GM10266 (cell line): ENCODE measurements around the gene C1QTNF9B.
"Not testable (repeated sequence)": the region's sequence is repeated elsewhere in the genome, so short reads cannot be mapped to it uniquely, and the experiment has no call there.

Source experiments
- DNase-seq: peaks from one replicate; pipeline ENCODE4 v3.0.0; 2012; ENCODE audit errors: extremely low spot score
- TF ChIP-seq, protein P1 (sequence below): IDR thresholded peaks from 2 replicates; pipeline ENCODE4 v1.5.1; 2012; ENCODE audit warnings: mild to moderate bottlenecking, low read depth; ENCODE audit not compliant: control insufficient read depth, insufficient read depth; ENCODE audit errors: missing control alignments

C1QTNF9B gene

DNA sequence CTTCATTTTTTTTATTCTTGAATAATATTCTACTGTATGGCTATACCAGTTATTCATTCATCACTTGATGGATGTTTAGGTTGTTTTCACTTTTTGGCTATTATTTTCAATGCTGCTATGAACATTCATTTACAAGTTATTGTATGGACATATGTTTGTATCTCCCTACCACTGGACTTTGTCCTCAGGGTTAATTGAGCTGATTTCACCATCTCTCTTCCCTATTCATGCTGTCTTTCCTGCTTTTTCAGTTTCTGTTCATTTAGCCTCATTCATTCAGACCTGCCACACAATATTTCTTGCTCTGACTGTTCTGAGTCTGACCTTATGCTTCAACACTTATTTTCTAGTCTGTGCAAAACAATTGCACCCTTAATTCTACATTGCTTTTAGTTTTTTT lies 12.3 kb upstream of the C1QTNF9B start:
- TF ChIP-seq, protein P1, sequence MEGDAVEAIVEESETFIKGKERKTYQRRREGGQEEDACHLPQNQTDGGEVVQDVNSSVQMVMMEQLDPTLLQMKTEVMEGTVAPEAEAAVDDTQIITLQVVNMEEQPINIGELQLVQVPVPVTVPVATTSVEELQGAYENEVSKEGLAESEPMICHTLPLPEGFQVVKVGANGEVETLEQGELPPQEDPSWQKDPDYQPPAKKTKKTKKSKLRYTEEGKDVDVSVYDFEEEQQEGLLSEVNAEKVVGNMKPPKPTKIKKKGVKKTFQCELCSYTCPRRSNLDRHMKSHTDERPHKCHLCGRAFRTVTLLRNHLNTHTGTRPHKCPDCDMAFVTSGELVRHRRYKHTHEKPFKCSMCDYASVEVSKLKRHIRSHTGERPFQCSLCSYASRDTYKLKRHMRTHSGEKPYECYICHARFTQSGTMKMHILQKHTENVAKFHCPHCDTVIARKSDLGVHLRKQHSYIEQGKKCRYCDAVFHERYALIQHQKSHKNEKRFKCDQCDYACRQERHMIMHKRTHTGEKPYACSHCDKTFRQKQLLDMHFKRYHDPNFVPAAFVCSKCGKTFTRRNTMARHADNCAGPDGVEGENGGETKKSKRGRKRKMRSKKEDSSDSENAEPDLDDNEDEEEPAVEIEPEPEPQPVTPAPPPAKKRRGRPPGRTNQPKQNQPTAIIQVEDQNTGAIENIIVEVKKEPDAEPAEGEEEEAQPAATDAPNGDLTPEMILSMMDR = no peak
- DNase-seq = no peak

DNA sequence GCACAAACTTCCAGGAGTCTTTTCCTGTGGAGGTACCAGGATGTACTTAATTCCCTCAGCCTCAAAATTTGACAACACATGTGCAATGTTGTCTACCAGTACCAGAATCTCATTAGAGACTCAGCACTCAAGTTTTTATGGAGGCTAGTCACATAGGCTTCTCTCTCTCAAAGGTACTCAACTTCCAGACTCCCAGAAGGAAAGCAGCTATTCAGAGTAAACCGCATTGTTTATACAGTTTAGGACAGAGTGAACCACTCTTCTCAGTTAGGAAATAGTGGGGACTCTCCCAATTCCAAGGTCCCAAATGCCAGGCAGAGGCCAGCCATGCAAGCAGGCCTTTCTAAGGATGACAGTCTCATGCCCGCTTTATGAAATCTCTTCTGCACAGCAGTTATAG lies 8.5 kb upstream of the C1QTNF9B start:
- no peak for DNase-seq
- TF ChIP-seq, protein P1 = no peak

DNA sequence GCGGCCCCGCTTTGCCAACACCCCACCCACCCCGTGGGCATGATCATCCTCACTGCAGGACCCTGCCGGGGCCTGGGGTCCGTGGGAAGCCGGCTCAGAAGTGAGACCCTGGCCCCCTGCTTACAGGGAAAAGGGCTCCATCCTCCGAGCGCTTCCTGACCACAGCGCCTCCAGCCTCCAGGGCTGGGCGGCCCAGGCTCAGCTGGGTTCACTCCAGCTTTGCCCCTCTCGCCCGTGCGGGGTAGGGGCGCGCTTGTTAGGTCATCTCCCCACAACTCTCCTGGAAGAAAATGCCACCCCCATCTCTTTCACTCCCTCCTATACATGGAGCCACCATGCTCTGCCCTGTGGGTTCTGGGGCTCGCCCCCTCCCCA lies 6.6 kb upstream of the C1QTNF9B start:
- TF ChIP-seq, protein P1 = no peak
- DNase-seq = no peak

DNA sequence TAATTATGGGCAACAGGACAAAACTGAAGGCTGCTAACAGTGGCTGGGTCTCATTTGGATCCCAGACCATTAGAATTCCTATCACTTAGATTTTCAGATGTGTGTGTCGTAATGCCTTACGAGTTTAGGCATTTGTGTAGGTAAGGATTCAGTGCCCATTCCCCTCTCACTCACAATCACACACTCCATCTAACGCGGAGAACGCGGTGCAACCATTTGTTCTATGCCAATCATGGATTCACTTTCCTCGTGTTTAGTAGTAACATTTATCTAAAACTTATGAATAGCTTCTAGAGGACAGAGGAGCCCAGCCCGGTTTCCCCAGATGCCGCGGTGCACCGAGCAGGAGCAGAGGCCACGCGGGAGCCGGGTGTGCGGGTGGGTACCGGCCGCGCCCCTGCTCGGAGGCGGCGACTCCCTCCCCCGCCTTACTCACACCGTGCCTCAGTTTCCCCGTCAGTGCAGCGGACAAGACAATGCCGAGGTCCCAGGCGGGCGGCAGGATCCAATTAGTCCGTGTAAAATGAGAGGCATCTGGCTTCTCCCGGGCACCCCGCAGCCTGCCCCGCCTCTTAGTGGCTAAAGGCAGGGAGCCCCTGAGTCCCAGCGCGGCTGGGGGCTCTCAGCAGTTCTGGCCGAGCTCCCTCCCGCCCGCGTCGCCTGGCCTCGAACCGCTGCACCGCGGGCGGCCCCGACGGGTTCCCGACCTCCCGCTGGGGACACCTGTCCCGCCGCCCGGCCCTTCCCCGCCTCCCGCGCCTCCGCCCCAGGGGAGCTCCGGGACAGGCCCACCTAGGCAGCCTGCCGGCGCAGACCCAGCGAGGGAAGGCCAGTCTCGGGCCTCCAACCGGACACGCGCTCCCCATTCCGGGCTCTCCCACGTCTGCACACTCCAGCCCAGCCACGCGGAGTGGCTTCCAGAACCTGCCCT lies 5.9 kb upstream of the C1QTNF9B start:
- peak; percentile 18 for DNase-seq

DNA sequence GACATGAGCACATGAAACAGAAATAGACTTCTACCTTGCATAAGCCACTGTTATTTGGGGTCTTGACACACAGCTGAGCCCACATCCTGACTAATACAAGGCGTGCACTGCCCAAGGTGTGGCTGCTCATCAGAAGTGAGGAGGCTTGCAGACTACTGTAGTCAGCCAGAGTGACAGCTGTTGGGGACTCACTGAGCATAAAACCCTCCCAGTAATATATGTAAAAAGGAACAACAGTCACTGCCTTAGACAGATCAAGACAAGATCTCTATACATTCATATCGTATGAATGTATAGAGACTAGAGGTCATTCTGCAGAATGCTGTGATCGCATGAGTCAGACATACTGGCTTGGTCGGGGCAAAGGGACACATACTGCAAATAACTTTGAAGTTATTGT lies 4.1 kb upstream of the C1QTNF9B start:
- no peak for DNase-seq
- TF ChIP-seq, protein P1 = no peak

More for the DNA sequence above, 5.9 kb upstream of the C1QTNF9B start:
- TF ChIP-seq, protein P1 = no peak

DNA sequence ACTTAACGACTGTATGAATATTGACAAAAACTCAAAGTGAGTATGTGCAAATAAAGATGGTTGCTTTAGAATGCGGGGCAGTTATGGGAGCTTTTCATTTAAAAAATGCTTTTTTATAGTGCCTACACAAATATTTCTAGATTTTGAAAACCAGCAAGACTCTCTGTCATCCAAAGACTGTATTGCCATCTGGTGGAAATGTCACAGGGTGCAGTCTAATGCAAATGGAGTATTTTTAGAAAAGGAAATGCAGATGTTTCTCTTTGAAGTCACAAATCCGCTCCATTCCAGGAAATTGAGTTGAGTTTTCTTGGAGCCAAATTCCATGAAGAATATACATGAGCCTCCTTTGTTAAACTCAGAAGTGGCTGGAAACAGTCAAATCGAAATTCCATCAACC lies 2.3 kb upstream of the C1QTNF9B start:
- TF ChIP-seq, protein P1 = peak; percentile 62
- DNase-seq = peak; percentile 36

DNA sequence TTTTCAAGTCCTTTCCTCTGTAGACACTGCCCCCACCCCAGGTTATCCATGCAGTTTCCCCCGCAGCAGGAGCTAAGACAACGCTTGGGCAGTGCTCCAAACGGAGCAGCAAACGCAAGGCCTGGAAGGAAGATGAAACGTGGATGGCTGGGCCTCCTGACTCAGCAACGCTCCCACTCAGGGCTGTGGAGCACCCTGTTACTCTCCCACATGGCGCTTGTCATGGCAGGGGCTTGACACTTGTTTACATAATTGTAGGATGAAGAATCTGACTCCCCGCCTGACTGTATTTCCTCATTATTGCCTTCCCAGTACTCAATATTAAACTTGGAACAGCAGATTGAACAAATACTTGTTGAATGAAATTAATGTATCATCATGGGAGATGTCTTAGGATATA lies 799 bp upstream of the C1QTNF9B start:
- DNase-seq = no peak
- TF ChIP-seq, protein P1 = no peak

DNA sequence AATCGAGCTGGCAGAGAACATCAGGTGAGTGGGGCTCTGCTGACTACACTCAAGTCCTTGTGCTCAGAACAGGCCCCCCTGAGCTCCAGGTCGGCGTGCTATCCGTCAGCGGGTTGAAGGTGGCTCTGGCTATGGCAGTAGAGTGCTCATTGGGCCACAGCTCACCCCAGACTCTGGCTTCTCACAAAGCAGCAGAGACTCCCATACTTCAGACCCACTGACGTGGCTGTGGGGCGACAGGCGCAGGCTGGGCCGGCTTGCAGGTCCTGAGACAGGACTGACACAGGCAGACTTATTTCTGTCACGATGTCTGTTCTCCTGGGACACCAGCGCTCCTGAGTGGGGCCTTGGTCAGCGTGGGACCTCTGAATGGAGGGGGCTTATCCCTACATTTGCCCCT lies 2.6 kb downstream of the C1QTNF9B start:
- DNase-seq = not testable (repeated sequence)

DNA sequence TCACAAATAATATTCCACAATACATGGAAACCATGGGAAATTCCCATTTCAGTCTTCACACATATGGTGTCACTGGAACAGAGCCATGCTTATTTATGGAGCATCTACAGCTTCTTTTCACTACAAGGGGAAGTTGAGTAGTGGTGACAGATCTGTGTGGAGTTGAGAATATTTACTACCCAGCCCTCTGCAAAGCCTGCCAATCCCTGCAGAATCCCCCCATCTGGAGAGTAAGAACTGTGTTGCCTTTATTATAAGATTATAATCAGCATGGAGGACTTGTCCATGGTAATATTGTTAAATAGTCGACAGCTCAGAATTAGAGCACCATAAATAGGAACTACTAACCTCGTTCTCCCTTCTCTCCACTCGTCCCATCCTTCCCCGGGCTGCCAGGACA lies 3.5 kb downstream of the C1QTNF9B start:
- not testable (repeated sequence) for DNase-seq
